Neural crest cell (in vitro differentiated cells): ENCODE results near the gene CEP104. TPM values are rescaled to one million over a fixed set of nuclear protein-coding genes. Genes with fewer than 3 reads are reported as not detected.
A peak's percentile ranks its signal among the peaks of the same experiment; 100 is the strongest.

Source experiments
- DNase-seq: peaks from one replicate; pipeline ENCODE4 v3.0.0; 2021; ENCODE audit warnings: low read depth, mixed read lengths, low spot score
- H3K27ac Mint-ChIP-seq: one replicate; pipeline ENCODE4 v1.8.0; 2021; ENCODE audit warnings: mild to moderate bottlenecking, mixed read lengths; ENCODE audit not compliant: unreplicated experiment
- H3K27me3 Mint-ChIP-seq: 2 replicates; pipeline ENCODE4 v1.8.0; 2021; ENCODE audit warnings: low read depth, mild to moderate bottlenecking, mixed read lengths
- H3K36me3 Mint-ChIP-seq: 2 replicates; pipeline ENCODE4 v1.8.0; 2021; ENCODE audit warnings: low read depth, mild to moderate bottlenecking, mixed read lengths
- H3K4me1 Mint-ChIP-seq: 2 replicates; pipeline ENCODE4 v1.8.0; 2021; ENCODE audit warnings: mixed read lengths
- H3K4me3 Mint-ChIP-seq: one replicate; pipeline ENCODE4 v1.8.0; 2021; ENCODE audit warnings: mild to moderate bottlenecking, mixed read lengths
- H3K9me3 Mint-ChIP-seq: 2 replicates; pipeline ENCODE4 v1.8.0; 2021; ENCODE audit warnings: mixed read lengths
- total RNA-seq: library from RNA; stranded (reverse); gene quantifications from 2 replicates; pipeline ENCODE4 v1.2.1, GENCODE V29; 2021
- TF ChIP-seq, protein P1 (sequence below): fragments of 200-600 bp; sonication (generic); conservative IDR thresholded peaks from 2 replicates; pipeline ENCODE4 v1.5.0; 2021; ENCODE audit warnings: antibody characterized with exemption, mild to moderate bottlenecking

Gene CEP104
- total RNA-seq, 1 donor from 2014 or later = 36.2 TPM

- Mint-ChIP-seq H3K4me1 (no peaks in the 10 kb centered on the region), H3K9me3 (no peaks in the 10 kb centered on the region), H3K27ac (peak overlapping the region; percentile 10), H3K36me3 (peaks cover 12% of the 10 kb centered on the region), H3K4me3 (no peak overlapping the region), H3K27me3 (no peaks in the 10 kb centered on the region)
- TF ChIP-seq, protein P1, sequence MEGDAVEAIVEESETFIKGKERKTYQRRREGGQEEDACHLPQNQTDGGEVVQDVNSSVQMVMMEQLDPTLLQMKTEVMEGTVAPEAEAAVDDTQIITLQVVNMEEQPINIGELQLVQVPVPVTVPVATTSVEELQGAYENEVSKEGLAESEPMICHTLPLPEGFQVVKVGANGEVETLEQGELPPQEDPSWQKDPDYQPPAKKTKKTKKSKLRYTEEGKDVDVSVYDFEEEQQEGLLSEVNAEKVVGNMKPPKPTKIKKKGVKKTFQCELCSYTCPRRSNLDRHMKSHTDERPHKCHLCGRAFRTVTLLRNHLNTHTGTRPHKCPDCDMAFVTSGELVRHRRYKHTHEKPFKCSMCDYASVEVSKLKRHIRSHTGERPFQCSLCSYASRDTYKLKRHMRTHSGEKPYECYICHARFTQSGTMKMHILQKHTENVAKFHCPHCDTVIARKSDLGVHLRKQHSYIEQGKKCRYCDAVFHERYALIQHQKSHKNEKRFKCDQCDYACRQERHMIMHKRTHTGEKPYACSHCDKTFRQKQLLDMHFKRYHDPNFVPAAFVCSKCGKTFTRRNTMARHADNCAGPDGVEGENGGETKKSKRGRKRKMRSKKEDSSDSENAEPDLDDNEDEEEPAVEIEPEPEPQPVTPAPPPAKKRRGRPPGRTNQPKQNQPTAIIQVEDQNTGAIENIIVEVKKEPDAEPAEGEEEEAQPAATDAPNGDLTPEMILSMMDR = no peak
- DNase-seq = no peak
Measured at GRCh38 chr1:3864884-3865283, 7.9 kb upstream of the CEP104 start.

- H3K27ac Mint-ChIP-seq = peak overlapping the region; percentile 58
- H3K27me3 Mint-ChIP-seq = no peaks in the 10 kb centered on the region
- no peak for DNase-seq
- peaks cover 6% of the 10 kb centered on the region for H3K36me3 Mint-ChIP-seq
- no peaks in the 10 kb centered on the region for H3K9me3 Mint-ChIP-seq
- TF ChIP-seq, protein P1 = no peak
- no peak overlapping the region for H3K4me3 Mint-ChIP-seq
- peaks cover under 1% of the 10 kb centered on the region for H3K4me1 Mint-ChIP-seq
Measured at GRCh38 chr1:3863231-3863935, 6.4 kb upstream of the CEP104 start.

GRCh38 chr1:3858231-3858981 lies 1.4 kb upstream of the CEP104 start:
- H3K4me3 Mint-ChIP-seq = peak overlapping the region; percentile 86
- H3K4me1 Mint-ChIP-seq = peaks cover 18% of the 10 kb centered on the region
- TF ChIP-seq, protein P1 = no peak
- H3K9me3 Mint-ChIP-seq = no peaks in the 10 kb centered on the region
- no peak overlapping the region for H3K27ac Mint-ChIP-seq
- H3K36me3 Mint-ChIP-seq = no peaks in the 10 kb centered on the region
- peaks cover 3% of the 10 kb centered on the region for H3K27me3 Mint-ChIP-seq
- DNase-seq = no peak

DNA sequence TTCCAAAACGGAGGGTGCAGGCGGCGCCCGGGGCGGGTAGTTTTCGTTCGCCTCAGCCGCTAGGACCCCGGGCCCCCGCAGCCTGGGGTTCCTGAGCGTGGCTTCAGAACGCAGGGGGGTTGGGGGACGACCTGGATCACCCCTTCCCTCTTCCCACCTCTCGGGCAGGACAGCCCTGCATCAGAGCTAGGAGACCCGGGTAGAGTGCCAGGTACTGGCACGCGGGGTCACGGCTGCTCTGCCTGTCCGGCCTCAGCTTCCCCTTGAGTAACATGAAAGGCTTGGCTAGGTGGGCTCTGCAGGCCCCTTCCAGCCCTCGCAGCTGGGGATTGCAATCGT lies 749 bp upstream of the CEP104 start:
- no peak for DNase-seq
- H3K27me3 Mint-ChIP-seq = peaks cover 3% of the 10 kb centered on the region
- H3K36me3 Mint-ChIP-seq = no peaks in the 10 kb centered on the region
- peak overlapping the region; percentile 86 for H3K4me3 Mint-ChIP-seq
- TF ChIP-seq, protein P1 = no peak
- H3K4me1 Mint-ChIP-seq = peaks cover 24% of the 10 kb centered on the region
- no peak overlapping the region for H3K27ac Mint-ChIP-seq
- H3K9me3 Mint-ChIP-seq = no peaks in the 10 kb centered on the region

GRCh38 chr1:3852711-3853485 lies 4.1 kb downstream of the CEP104 start:
- H3K27me3 Mint-ChIP-seq = no peaks in the 10 kb centered on the region
- H3K36me3 Mint-ChIP-seq = peaks cover 1% of the 10 kb centered on the region
- no peak overlapping the region for H3K27ac Mint-ChIP-seq
- TF ChIP-seq, protein P1 = no peak
- DNase-seq = no peak
- H3K9me3 Mint-ChIP-seq = no peaks in the 10 kb centered on the region
- peaks cover 19% of the 10 kb centered on the region for H3K4me1 Mint-ChIP-seq
- peak overlapping the region; percentile 67 for H3K4me3 Mint-ChIP-seq
